Measurements from ENCODE around the gene ATP8A2. TPM values are rescaled to one million over a fixed set of nuclear protein-coding genes. Genes with fewer than 3 reads are reported as not detected.

The ATP8A2 gene
- total RNA-seq, 2 donors from 2014 or later, result 0.41 to 1.6 TPM

DNA sequence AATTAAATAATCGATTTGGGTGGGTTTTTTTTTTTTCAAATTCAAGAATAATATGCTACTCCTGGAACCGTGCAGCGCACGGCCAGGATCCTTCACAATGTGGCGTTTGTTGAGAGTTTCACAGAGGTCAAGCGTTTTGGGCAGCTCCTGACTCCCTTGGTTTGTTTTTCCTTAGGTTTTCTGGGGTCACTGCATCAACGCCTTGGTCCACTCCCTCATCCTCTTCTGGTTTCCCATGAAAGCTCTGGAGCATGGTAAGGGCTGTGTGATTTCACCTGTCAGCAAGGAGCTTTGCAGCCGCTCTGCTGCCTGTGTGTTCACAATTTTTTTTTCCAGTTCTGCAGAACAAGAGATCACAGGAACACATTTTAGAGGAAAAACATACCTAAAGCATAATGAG lies 467.6 kb downstream of the ATP8A2 start:
- TF ChIP-seq, protein P1, sequence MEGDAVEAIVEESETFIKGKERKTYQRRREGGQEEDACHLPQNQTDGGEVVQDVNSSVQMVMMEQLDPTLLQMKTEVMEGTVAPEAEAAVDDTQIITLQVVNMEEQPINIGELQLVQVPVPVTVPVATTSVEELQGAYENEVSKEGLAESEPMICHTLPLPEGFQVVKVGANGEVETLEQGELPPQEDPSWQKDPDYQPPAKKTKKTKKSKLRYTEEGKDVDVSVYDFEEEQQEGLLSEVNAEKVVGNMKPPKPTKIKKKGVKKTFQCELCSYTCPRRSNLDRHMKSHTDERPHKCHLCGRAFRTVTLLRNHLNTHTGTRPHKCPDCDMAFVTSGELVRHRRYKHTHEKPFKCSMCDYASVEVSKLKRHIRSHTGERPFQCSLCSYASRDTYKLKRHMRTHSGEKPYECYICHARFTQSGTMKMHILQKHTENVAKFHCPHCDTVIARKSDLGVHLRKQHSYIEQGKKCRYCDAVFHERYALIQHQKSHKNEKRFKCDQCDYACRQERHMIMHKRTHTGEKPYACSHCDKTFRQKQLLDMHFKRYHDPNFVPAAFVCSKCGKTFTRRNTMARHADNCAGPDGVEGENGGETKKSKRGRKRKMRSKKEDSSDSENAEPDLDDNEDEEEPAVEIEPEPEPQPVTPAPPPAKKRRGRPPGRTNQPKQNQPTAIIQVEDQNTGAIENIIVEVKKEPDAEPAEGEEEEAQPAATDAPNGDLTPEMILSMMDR (IDR thresholded peaks at IDR 0.05), result no peak
- ATAC-seq (ENCODE audit: insufficient number of reproducible peaks, low FRiP score, low read depth) (no peak), DNase-seq (ENCODE audit: low spot score) (no peak)
- H3K27ac ChIP-seq, result no peak overlapping the region
- H3K4me3 ChIP-seq, result no peak overlapping the region
- H3K9me3 ChIP-seq, result no peaks in the 10 kb centered on the region
- no peaks in the 10 kb centered on the region for H3K27me3 ChIP-seq (replicated peaks; ENCODE audit: insufficient read depth)
- no peaks in the 10 kb centered on the region for H3K36me3 ChIP-seq
- no peaks in the 10 kb centered on the region for H3K4me1 ChIP-seq (ENCODE audit: control insufficient read depth in 1 of 2, low read depth in 2 of 2)

- no peak for DNase-seq (ENCODE audit: low spot score)
- no peaks in the 10 kb centered on the region for H3K36me3 ChIP-seq
- no peaks in the 10 kb centered on the region for H3K27me3 ChIP-seq (replicated peaks; ENCODE audit: insufficient read depth)
- no peak overlapping the region for H3K27ac ChIP-seq
- ATAC-seq (ENCODE audit: insufficient number of reproducible peaks, low FRiP score, low read depth), result no peak
- no peaks in the 10 kb centered on the region for H3K9me3 ChIP-seq
- H3K4me1 ChIP-seq (ENCODE audit: control insufficient read depth in 1 of 2, low read depth in 2 of 2), result no peaks in the 10 kb centered on the region
- TF ChIP-seq, protein P1 (IDR thresholded peaks at IDR 0.05), result no peak
- no peak overlapping the region for H3K4me3 ChIP-seq
Observed at GRCh38 chr13:25840261-25840660, 468.5 kb downstream of the ATP8A2 start.

GRCh38 chr13:25840931-25841330 lies 469.2 kb downstream of the ATP8A2 start:
- DNase-seq (ENCODE audit: low spot score), result no peak
- TF ChIP-seq, protein P1 (IDR thresholded peaks at IDR 0.05), result no peak
- Histone ChIP-seq H3K4me3 (no peak overlapping the region), H3K27me3 (replicated peaks; ENCODE audit: insufficient read depth) (no peaks in the 10 kb centered on the region), H3K27ac (no peak overlapping the region), H3K9me3 (no peaks in the 10 kb centered on the region), H3K36me3 (no peaks in the 10 kb centered on the region), H3K4me1 (ENCODE audit: control insufficient read depth in 1 of 2, low read depth in 2 of 2) (no peaks in the 10 kb centered on the region)
- ATAC-seq (ENCODE audit: insufficient number of reproducible peaks, low FRiP score, low read depth), result no peak

- Histone ChIP-seq H3K36me3 (no peaks in the 10 kb centered on the region), H3K9me3 (no peaks in the 10 kb centered on the region), H3K27ac (no peak overlapping the region), H3K4me1 (ENCODE audit: control insufficient read depth in 1 of 2, low read depth in 2 of 2) (no peaks in the 10 kb centered on the region), H3K4me3 (no peak overlapping the region), H3K27me3 (replicated peaks; ENCODE audit: insufficient read depth) (no peaks in the 10 kb centered on the region)
- no peak for DNase-seq (ENCODE audit: low spot score)
- TF ChIP-seq, protein P1 (IDR thresholded peaks at IDR 0.05), result no peak
- no peak for ATAC-seq (ENCODE audit: insufficient number of reproducible peaks, low FRiP score, low read depth)
Observed at GRCh38 chr13:25843692-25844091, 471.9 kb downstream of the ATP8A2 start.

DNA sequence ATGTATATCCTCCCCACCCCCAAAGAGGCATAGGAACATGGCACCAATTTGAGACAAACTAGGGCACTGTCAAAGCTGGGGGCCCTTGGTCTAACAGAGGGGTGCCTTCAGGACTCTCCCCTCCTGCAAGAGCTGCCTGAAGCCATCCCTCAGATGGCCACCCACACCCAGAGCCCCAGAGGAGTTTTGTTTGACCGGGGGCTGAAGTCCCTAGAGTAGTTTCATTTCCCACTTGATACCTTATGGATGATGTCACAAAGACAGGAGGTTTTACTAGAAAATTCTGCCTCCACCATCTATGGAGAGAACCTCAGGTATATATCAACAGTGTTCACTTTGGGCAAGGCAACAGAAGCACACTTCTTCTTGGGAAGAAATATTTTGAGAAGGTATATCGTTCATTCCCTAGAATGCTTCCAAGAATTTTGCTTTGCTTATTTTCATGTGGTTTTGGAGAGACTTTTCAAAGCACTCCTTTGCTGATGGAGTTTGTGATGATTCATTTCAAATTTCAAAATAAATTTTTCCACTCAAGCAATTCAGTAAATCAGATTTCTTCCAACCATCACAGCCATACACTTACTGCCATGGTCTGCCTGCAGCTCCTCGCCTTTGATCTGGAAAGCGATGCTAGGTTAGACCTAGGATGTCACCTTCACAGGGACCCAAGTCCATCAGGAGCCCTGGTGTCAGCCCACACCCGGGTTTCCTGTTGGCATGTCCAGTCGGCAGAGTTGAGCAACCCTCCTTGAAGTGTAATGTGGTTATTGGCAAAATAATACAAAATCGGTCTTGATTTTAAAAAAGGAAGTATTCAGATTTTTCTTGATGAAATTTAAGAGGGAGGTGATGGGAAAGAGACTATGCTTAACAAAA lies 473.0 kb downstream of the ATP8A2 start:
- TF ChIP-seq, protein P1 (IDR thresholded peaks at IDR 0.05), result no peak
- Histone ChIP-seq H3K4me3 (no peak overlapping the region), H3K4me1 (ENCODE audit: control insufficient read depth in 1 of 2, low read depth in 2 of 2) (no peaks in the 10 kb centered on the region), H3K27ac (no peak overlapping the region), H3K27me3 (replicated peaks; ENCODE audit: insufficient read depth) (no peaks in the 10 kb centered on the region), H3K9me3 (no peaks in the 10 kb centered on the region), H3K36me3 (no peaks in the 10 kb centered on the region)
- ATAC-seq (ENCODE audit: insufficient number of reproducible peaks, low FRiP score, low read depth), result no peak
- DNase-seq (ENCODE audit: low spot score), result no peak
